Astrocyte of the hippocampus (primary cell): ENCODE results near the gene THAP4.
A peak's percentile ranks its signal among the peaks of the same experiment; 100 is the strongest.
"Not testable (repeated sequence)": the region's sequence is repeated elsewhere in the genome, so short reads cannot be mapped to it uniquely, and the experiment has no call there.

Experiments used
- DNase-seq: peaks from one replicate; pipeline ENCODE4 v3.0.0; 2011; ENCODE audit warnings: low read depth, low spot score

THAP4 gene

GRCh38 chr2:241584436-241584835, 52.5 kb downstream of the THAP4 start:
- peak; percentile 45 for DNase-seq

GRCh38 chr2:241582806-241583205, 54.2 kb downstream of the THAP4 start:
- no peak for DNase-seq

- DNase-seq = no peak
Measured at GRCh38 chr2:241582328-241582727, 54.6 kb downstream of the THAP4 start.

GRCh38 chr2:241579281-241579680, 57.7 kb downstream of the THAP4 start:
- DNase-seq = no peak

- DNase-seq = peak; percentile 68
Measured at GRCh38 chr2:241577413-241578122, 59.4 kb downstream of the THAP4 start.

GRCh38 chr2:241576293-241576654, 60.7 kb downstream of the THAP4 start:
- DNase-seq = no peak

- no peak for DNase-seq
Measured at GRCh38 chr2:241575624-241576292, 61.2 kb downstream of the THAP4 start.

- no peak for DNase-seq
Measured at GRCh38 chr2:241574911-241575623, 61.9 kb downstream of the THAP4 start.

GRCh38 chr2:241573741-241574140, 63.2 kb downstream of the THAP4 start:
- DNase-seq = no peak

- not testable (repeated sequence) for DNase-seq
Measured at GRCh38 chr2:241572915-241573651, 63.9 kb downstream of the THAP4 start.

GRCh38 chr2:241571821-241572620, 64.9 kb downstream of the THAP4 start:
- DNase-seq = no peak

- DNase-seq = no peak
Measured at GRCh38 chr2:241570961-241571581, 65.9 kb downstream of the THAP4 start.

- DNase-seq = no peak
Measured at GRCh38 chr2:241569831-241570281, 67.1 kb downstream of the THAP4 start.

GRCh38 chr2:241568726-241569125, 68.2 kb downstream of the THAP4 start:
- no peak for DNase-seq

- DNase-seq = no peak
Measured at GRCh38 chr2:241567776-241568175, 69.2 kb downstream of the THAP4 start.

- DNase-seq = not testable (repeated sequence)
Measured at GRCh38 chr2:241567266-241567665, 69.7 kb downstream of the THAP4 start.

- no peak for DNase-seq
Measured at GRCh38 chr2:241566468-241566867, 70.5 kb downstream of the THAP4 start.

GRCh38 chr2:241566021-241566420, 70.9 kb downstream of the THAP4 start:
- not testable (repeated sequence) for DNase-seq

GRCh38 chr2:241565411-241565810, 71.5 kb downstream of the THAP4 start:
- no peak for DNase-seq

- DNase-seq = no peak
Measured at GRCh38 chr2:241564596-241565410, 72.2 kb downstream of the THAP4 start.
